GM12801 (cell line): ENCODE data around the gene KIF1B.

Source experiments
- CTCF ChIP-seq: IDR thresholded peaks from one replicate; pipeline ENCODE4 v1.5.1; 2011; ENCODE audit warnings: control low read depth; ENCODE audit not compliant: insufficient read length; ENCODE audit errors: extremely low read depth

Gene KIF1B

DNA sequence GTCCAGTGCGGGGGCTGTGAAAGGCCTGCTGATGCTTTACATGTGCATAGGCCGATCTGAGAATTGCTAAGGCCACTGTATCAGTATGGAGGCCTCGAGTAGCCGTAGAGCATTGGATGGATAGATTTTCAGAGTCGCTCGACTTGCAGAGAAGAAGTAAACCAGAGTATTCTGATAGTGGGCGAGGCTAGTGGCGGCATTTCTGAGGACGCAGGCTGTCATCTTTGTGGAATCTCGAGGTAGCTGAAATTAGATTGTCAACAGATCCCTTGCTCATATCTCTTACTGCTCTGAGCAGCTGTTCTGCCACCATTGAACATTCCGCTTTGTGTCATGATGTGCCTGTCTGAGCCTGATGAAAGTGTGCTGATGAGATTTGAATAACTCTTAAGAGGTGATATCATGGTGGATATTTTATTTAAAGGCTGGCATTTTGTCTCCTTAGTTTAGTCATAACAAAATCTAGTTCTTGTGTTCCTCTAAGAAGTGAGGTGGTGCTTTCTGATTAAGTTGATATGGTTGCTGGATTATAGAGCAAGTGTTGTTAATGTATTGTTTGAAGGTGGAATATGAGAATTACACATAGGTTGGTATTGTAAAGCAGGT lies 1.5 kb downstream of the KIF1B start:
- TF ChIP-seq CTCF: no peak

DNA sequence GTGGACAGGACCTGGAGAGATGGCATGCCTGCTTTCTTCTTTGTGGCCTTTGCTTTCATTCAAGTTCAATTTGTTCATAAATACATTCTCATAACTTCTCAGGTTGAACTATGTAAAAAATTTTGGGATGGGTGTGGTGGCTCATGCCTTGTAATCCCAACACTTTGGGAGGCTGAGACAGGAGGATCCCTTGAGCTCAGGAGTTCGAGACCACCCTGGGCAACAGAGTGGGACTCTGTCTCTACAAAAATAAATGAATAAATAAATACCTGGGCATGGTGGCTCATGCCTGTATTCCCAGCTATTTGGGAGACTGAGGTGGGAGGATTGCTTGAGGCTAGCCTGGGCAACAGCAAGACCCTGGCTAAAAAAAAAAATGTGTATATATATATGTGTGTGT lies 2.1 kb downstream of the KIF1B start:
- no peak for TF ChIP-seq CTCF

- no peak for TF ChIP-seq CTCF
Measured at GRCh38 chr1:10213186-10213705, 2.9 kb downstream of the KIF1B start.

DNA sequence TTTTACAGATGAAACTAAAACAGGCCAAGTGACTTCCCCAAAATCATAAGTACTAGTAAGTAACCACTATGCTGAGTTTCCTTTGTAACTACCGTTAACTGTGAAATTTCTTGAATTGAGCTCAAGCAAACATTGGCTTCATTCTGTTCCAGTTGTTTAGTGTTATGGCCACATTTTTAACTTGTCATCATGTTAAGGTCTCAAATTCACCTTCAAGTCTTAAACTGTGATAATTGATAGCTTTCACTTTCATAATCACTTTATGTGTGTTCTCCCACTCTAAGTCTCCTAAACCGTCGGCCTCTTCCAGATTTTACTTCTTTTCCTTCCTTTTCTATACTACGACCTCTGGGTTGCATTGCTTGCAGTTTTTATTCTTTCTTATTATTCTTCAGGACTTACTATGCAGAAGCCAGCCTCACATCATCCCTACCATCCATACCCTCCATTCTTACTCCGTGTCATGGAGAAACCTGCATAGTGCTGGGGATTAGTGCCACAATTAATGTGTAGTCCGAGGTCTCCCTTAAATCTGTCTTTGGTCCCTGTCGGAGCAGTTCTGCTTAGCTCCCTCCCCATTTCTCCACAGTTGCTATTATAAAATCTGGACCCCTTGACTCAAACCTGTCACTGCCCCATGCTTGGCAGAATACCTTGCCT lies 5.8 kb downstream of the KIF1B start:
- TF ChIP-seq CTCF: no peak

DNA sequence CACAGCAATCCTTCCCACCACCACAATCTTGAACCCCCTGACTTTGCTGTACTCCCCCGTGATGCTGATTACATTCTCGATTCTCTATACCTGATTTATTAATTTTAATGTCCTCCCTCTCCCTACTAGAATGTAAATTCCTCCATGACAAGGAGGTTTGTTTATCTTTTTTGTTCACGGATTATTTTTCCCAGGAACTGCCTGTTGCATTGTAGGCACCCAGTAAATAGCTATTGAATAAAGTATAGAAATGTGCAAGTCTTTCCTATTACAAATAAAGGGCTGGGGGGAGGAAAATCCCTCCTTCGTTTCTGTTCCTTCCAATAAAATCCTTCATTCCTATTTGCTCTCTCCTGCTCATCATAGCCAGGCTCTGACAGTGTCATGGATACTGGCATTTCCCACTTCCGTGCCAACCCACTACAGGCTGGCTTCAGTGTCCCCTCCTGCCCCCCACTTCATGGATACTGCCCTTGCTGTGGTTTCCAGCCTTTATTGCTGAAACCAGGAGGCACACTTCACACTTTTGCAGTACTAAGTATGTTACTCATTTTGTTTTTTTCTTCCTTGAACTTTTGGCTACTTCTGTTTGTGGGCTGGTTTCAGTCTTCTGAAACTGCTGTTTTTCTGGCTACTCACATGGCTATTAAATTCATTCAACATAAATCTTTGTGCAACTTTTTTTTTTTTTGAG lies 7.5 kb downstream of the KIF1B start:
- no peak for TF ChIP-seq CTCF

DNA sequence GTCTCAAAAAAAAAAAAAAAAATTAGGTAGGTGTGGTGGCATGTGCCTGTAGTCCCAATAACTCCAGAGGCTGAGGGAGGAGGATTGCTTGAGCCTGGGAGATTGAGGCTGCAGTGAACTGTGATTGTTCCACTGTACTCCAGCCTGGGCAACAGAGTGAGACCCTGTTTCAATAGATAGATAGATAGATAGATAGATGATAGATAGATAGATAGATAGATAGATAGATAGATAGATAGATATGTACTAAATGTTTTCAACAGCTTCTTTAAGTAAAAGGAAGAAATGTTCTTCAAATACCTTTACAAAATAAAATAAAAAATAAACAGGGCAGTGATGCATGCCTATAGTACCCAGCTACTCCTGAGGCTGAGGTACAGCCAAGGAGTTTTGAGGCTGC lies 9.8 kb downstream of the KIF1B start:
- TF ChIP-seq CTCF: no peak

DNA sequence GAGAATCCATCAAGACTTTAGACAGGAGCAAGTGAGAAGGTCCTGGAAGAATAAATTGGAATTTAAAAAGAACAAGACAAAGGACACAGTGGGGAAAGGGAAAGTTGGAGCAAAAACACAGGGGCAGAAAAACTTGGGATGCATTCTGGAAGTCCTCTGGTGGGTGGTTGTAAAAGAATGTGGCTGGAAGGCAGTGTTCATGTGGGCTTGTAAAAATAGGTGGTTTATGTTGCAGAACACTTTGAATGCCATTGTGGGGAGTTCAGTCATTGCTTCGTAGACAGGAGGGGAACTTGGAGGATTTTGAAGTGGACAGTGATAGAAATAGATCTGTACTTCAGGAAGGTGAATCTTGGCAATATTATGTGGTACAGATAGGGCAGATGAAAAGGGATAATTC lies 15.2 kb downstream of the KIF1B start:
- no peak for TF ChIP-seq CTCF
